Activated naive CD4-positive, alpha-beta T cell treated with anti-CD3 and anti-CD28 coated beads for 36 hours (primary cell): ENCODE measurements around the gene MAFB. TPM values are rescaled to one million over a fixed set of nuclear protein-coding genes. Genes with fewer than 3 reads are reported as not detected.

Experiments
- CTCF ChIA-PET: fragments of 350-600 bp; sonication (Branson Sonifier 250); formaldehyde crosslinking; loops from one replicate; lab custom pipeline; 2021; ENCODE audit warnings: antibody characterized with exemption; lab: Charles Lee
- DNase-seq: peaks from one replicate; pipeline ENCODE4 v3.0.0-alpha.2; 2020
- H3K27ac Mint-ChIP-seq: one replicate; pipeline ENCODE4 v1.8.0; 2021; ENCODE audit warnings: mild to moderate bottlenecking, mixed read lengths
- H3K27me3 Mint-ChIP-seq: one replicate; pipeline ENCODE4 v1.8.0; 2021; ENCODE audit warnings: low read depth, mixed read lengths
- H3K36me3 Mint-ChIP-seq: one replicate; pipeline ENCODE4 v1.8.0; 2021; ENCODE audit warnings: low read depth, mixed read lengths
- H3K4me1 Mint-ChIP-seq: one replicate; pipeline ENCODE4 v1.8.0; 2021; ENCODE audit warnings: low read depth, mixed read lengths
- H3K4me3 Mint-ChIP-seq: one replicate; pipeline ENCODE4 v1.8.0; 2021; ENCODE audit warnings: mild to moderate bottlenecking, moderate library complexity, mixed read lengths
- H3K9me3 Mint-ChIP-seq: one replicate; pipeline ENCODE4 v1.8.0; 2021; ENCODE audit warnings: mixed read lengths
- intact Hi-C: fragments of 100-400 bp; cut with micrococcal nuclease; formaldehyde crosslinking; loops from one replicate; pipeline ENCODE4 v1.15.1; 2023
- total RNA-seq, 2 experiments: library from RNA; stranded (reverse); gene quantifications; one replicate each; pipeline ENCODE4 v1.2.3, GENCODE V29; 2021

The MAFB gene
- total RNA-seq, 2 experiments from 2014 or later = not detected

GRCh38 chr20:40676491-40677269 is 12.4 kb downstream of the MAFB start:
- H3K27me3 Mint-ChIP-seq = peaks cover 29% of the 10 kb centered on the region
- H3K4me3 Mint-ChIP-seq = no peak overlapping the region
- H3K4me1 Mint-ChIP-seq = no peaks in the 10 kb centered on the region
- no peak overlapping the region for H3K27ac Mint-ChIP-seq
- intact Hi-C loops = no loop called here
- no peak for DNase-seq
- no peaks in the 10 kb centered on the region for H3K9me3 Mint-ChIP-seq
- CTCF ChIA-PET = no interaction called here
- H3K36me3 Mint-ChIP-seq = no peaks in the 10 kb centered on the region

- Mint-ChIP-seq H3K27me3 (peaks cover 22% of the 10 kb centered on the region), H3K36me3 (no peaks in the 10 kb centered on the region), H3K27ac (no peak overlapping the region), H3K9me3 (no peaks in the 10 kb centered on the region), H3K4me3 (no peak overlapping the region), H3K4me1 (no peaks in the 10 kb centered on the region)
- CTCF ChIA-PET = no interaction called here
- intact Hi-C loops = no loop called here
- DNase-seq = no peak
Observed at GRCh38 chr20:40675599-40676221, 13.3 kb downstream of the MAFB start.

- no peak for DNase-seq
- Mint-ChIP-seq H3K4me3 (no peak overlapping the region), H3K27me3 (peaks cover 11% of the 10 kb centered on the region), H3K27ac (no peak overlapping the region), H3K36me3 (no peaks in the 10 kb centered on the region), H3K9me3 (no peaks in the 10 kb centered on the region), H3K4me1 (no peaks in the 10 kb centered on the region)
- intact Hi-C loops = no loop called here
- CTCF ChIA-PET = no interaction called here
Observed at GRCh38 chr20:40673442-40673841, 15.6 kb downstream of the MAFB start.

GRCh38 chr20:40672095-40672494 is 16.9 kb downstream of the MAFB start:
- CTCF ChIA-PET = no interaction called here
- Mint-ChIP-seq H3K4me1 (no peaks in the 10 kb centered on the region), H3K27me3 (peaks cover 6% of the 10 kb centered on the region), H3K9me3 (no peaks in the 10 kb centered on the region), H3K27ac (no peak overlapping the region), H3K36me3 (no peaks in the 10 kb centered on the region), H3K4me3 (no peak overlapping the region)
- intact Hi-C loops = no loop called here
- no peak for DNase-seq

GRCh38 chr20:40670253-40670652 is 18.8 kb downstream of the MAFB start:
- Mint-ChIP-seq H3K9me3 (no peaks in the 10 kb centered on the region), H3K27ac (no peak overlapping the region), H3K4me1 (no peaks in the 10 kb centered on the region), H3K27me3 (no peaks in the 10 kb centered on the region), H3K36me3 (no peaks in the 10 kb centered on the region), H3K4me3 (no peak overlapping the region)
- no peak for DNase-seq
- intact Hi-C loops = no loop called here
- CTCF ChIA-PET = interaction anchor here (0.6 kb wide), 2 partner anchors 121 to 320 kb away, joined by 3 read pairs; no protein-coding TSS in a partner anchor

- DNase-seq = no peak
- H3K36me3 Mint-ChIP-seq = no peaks in the 10 kb centered on the region
- CTCF ChIA-PET = interaction anchor here (0.6 kb wide), 2 partner anchors 122 to 319 kb away, joined by 3 read pairs; no protein-coding TSS in a partner anchor
- no peaks in the 10 kb centered on the region for H3K4me1 Mint-ChIP-seq
- intact Hi-C loops = no loop called here
- H3K27me3 Mint-ChIP-seq = peaks cover 2% of the 10 kb centered on the region
- H3K4me3 Mint-ChIP-seq = no peak overlapping the region
- no peak overlapping the region for H3K27ac Mint-ChIP-seq
- no peaks in the 10 kb centered on the region for H3K9me3 Mint-ChIP-seq
Observed at GRCh38 chr20:40669692-40670091, 19.3 kb downstream of the MAFB start.

- CTCF ChIA-PET = no interaction called here
- Mint-ChIP-seq H3K36me3 (no peaks in the 10 kb centered on the region), H3K4me3 (no peak overlapping the region), H3K27me3 (peaks cover 2% of the 10 kb centered on the region), H3K27ac (no peak overlapping the region), H3K9me3 (no peaks in the 10 kb centered on the region), H3K4me1 (no peaks in the 10 kb centered on the region)
- intact Hi-C loops = no loop called here
- no peak for DNase-seq
Observed at GRCh38 chr20:40668449-40669228, 20.4 kb downstream of the MAFB start.

GRCh38 chr20:40667503-40667902 is 21.5 kb downstream of the MAFB start:
- H3K27ac Mint-ChIP-seq = no peak overlapping the region
- CTCF ChIA-PET = no interaction called here

GRCh38 chr20:40666336-40666735 is 22.7 kb downstream of the MAFB start:
- Mint-ChIP-seq H3K27me3 (peaks cover 2% of the 10 kb centered on the region), H3K4me1 (no peaks in the 10 kb centered on the region), H3K36me3 (no peaks in the 10 kb centered on the region), H3K27ac (no peak overlapping the region), H3K9me3 (no peaks in the 10 kb centered on the region), H3K4me3 (no peak overlapping the region)
- no peak for DNase-seq
- CTCF ChIA-PET = no interaction called here
- intact Hi-C loops = no loop called here

More at GRCh38 chr20:40667503-40667902, 21.5 kb downstream of the MAFB start:
- peaks cover 2% of the 10 kb centered on the region for H3K27me3 Mint-ChIP-seq
- H3K4me3 Mint-ChIP-seq = no peak overlapping the region
- DNase-seq = no peak
- intact Hi-C loops = no loop called here
- H3K36me3 Mint-ChIP-seq = no peaks in the 10 kb centered on the region
- no peaks in the 10 kb centered on the region for H3K4me1 Mint-ChIP-seq
- H3K9me3 Mint-ChIP-seq = no peaks in the 10 kb centered on the region

GRCh38 chr20:40664891-40665290 is 24.1 kb downstream of the MAFB start:
- intact Hi-C loops = no loop called here
- CTCF ChIA-PET = no interaction called here
- Mint-ChIP-seq H3K4me1 (no peaks in the 10 kb centered on the region), H3K27ac (no peak overlapping the region), H3K9me3 (no peaks in the 10 kb centered on the region), H3K4me3 (no peak overlapping the region), H3K36me3 (no peaks in the 10 kb centered on the region), H3K27me3 (peaks cover 2% of the 10 kb centered on the region)
- DNase-seq = no peak

GRCh38 chr20:40663991-40664880 is 24.8 kb downstream of the MAFB start:
- CTCF ChIA-PET = no interaction called here
- Mint-ChIP-seq H3K9me3 (no peaks in the 10 kb centered on the region), H3K36me3 (no peaks in the 10 kb centered on the region), H3K27ac (no peak overlapping the region), H3K4me1 (no peaks in the 10 kb centered on the region), H3K27me3 (peaks cover 2% of the 10 kb centered on the region), H3K4me3 (no peak overlapping the region)
- intact Hi-C loops = no loop called here
- DNase-seq = no peak

GRCh38 chr20:40663304-40663790 is 25.7 kb downstream of the MAFB start:
- CTCF ChIA-PET = no interaction called here
- Mint-ChIP-seq H3K27ac (no peak overlapping the region), H3K36me3 (no peaks in the 10 kb centered on the region), H3K4me1 (no peaks in the 10 kb centered on the region), H3K9me3 (no peaks in the 10 kb centered on the region), H3K4me3 (no peak overlapping the region), H3K27me3 (peaks cover 2% of the 10 kb centered on the region)
- intact Hi-C loops = no loop called here
- no peak for DNase-seq
